ENCODE data around the gene CBR4. TPM values are rescaled to one million over a fixed set of nuclear protein-coding genes. Genes with fewer than 3 reads are reported as not detected.
"Not testable (repeated sequence)": the region's sequence is repeated elsewhere in the genome, so short reads cannot be mapped to it uniquely, and the experiment has no call there.

The CBR4 gene
- total and polyA plus RNA-seq, 2 experiments from 2014 or later = 36.9 to 38.1 TPM

DNA sequence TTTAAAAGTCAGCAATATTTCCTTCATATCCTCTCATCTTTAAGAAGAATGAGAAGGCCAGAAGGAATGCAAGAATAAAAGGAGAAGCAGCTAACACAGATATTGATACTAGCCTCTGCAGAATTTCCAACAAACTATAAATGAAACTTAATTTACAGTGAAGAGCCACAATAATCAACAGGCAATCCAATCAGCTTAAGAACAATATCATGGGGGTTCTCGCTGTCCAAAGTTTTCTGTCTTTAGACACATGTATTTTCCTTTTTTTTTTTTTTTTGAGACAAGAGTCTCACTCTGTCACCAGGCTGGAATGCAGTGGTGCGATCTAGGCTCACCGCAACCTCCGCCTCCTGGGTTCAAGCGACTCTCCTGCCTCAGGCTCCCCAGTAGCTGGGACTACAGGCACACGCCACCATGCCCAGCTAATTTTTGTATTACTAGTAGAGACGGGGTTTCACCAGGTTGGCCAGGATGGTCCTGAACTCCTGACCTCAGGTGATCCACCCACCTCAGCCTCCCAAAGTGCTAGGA is 17.0 kb downstream of the CBR4 start:
- not testable (repeated sequence) for H4K20me1 ChIP-seq (replicated peaks; ENCODE audit: insufficient read depth); H3K4me1 Mint-ChIP-seq; H3K27ac ChIP-seq (ENCODE audit: low read depth); H3K27me3 Mint-ChIP-seq (ENCODE audit: insufficient read depth, low read depth, poor library complexity); H3K36me3 ChIP-seq (ENCODE audit: insufficient read depth); H3K4me1 ChIP-seq (ENCODE audit: insufficient read depth); DNase-seq (ENCODE audit: low spot score); H3K4me3 ChIP-seq; H3K9me2 ChIP-seq (ENCODE audit: insufficient read depth); ATAC-seq; H3K79me2 ChIP-seq (replicated peaks; ENCODE audit: insufficient read depth); H3K9me3 Mint-ChIP-seq; H3F3A ChIP-seq (replicated peaks; ENCODE audit: low read depth); H3K4me3 Mint-ChIP-seq; H2AFZ ChIP-seq; H3K4me2 ChIP-seq; H3K27me3 ChIP-seq (ENCODE audit: insufficient read depth)
- Mint-ChIP-seq H3K36me3 (ENCODE audit: low read depth) (peaks cover 30% of the 10 kb centered on the region), H3K27ac (peak overlapping the region; percentile 52; the same call in 1 of the 2 replicates)

DNA sequence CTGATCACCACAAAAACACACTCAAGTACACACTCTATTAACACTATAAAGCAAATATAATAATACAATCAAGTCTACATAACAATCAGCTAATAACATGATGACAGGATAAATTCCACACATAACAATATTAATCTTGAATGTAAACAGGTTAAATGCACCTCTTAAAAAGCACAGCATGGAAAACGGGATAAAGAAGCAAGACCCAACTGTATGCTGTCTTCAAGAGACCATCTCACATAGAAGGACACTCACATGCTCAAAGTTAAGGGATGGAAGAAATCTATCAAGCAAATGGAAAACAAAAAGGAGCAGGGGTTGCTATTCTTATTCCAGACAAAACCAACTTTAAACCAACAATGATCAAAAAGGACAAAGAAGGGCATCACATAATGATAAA is 28.1 kb downstream of the CBR4 start:
- 0 out of 2 replicates have a peak, but pooled peaks cover 5% of the 10 kb centered on the region for H3K36me3 ChIP-seq (ENCODE audit: insufficient read depth)
- Mint-ChIP-seq H3K4me1 (peaks cover 9% of the 10 kb centered on the region), H3K9me3 (peaks cover 19% of the 10 kb centered on the region; the same call in 2 of the 3 replicates), H3K27ac (no peak overlapping the region), H3K4me3 (no peak overlapping the region), H3K36me3 (ENCODE audit: low read depth) (peaks cover 55% of the 10 kb centered on the region), H3K27me3 (ENCODE audit: insufficient read depth, low read depth, poor library complexity) (peaks cover 4% of the 10 kb centered on the region)
- H2AFZ ChIP-seq = no peak overlapping the region
- no peak overlapping the region for H3K27ac ChIP-seq (ENCODE audit: low read depth)
- no peaks in the 10 kb centered on the region; the same call in 1 of the 2 replicates for H4K20me1 ChIP-seq (replicated peaks; ENCODE audit: insufficient read depth)
- no peak overlapping the region for H3K4me3 ChIP-seq
- H3K4me1 ChIP-seq (ENCODE audit: insufficient read depth) = no peaks in the 10 kb centered on the region
- no peaks in the 10 kb centered on the region for H3F3A ChIP-seq (replicated peaks; ENCODE audit: low read depth)
- H3K79me2 ChIP-seq (replicated peaks; ENCODE audit: insufficient read depth) = peaks cover 20% of the 10 kb centered on the region
- no peaks in the 10 kb centered on the region; the same call in 1 of the 2 replicates for H3K9me2 ChIP-seq (ENCODE audit: insufficient read depth)
- DNase-seq (ENCODE audit: low spot score) (no peak), ATAC-seq (no peak)
- no peaks in the 10 kb centered on the region for H3K27me3 ChIP-seq (ENCODE audit: insufficient read depth)
- H3K4me2 ChIP-seq = no peak overlapping the region
- TF ChIP-seq, protein P1, sequence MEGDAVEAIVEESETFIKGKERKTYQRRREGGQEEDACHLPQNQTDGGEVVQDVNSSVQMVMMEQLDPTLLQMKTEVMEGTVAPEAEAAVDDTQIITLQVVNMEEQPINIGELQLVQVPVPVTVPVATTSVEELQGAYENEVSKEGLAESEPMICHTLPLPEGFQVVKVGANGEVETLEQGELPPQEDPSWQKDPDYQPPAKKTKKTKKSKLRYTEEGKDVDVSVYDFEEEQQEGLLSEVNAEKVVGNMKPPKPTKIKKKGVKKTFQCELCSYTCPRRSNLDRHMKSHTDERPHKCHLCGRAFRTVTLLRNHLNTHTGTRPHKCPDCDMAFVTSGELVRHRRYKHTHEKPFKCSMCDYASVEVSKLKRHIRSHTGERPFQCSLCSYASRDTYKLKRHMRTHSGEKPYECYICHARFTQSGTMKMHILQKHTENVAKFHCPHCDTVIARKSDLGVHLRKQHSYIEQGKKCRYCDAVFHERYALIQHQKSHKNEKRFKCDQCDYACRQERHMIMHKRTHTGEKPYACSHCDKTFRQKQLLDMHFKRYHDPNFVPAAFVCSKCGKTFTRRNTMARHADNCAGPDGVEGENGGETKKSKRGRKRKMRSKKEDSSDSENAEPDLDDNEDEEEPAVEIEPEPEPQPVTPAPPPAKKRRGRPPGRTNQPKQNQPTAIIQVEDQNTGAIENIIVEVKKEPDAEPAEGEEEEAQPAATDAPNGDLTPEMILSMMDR (conservative IDR thresholded peaks at IDR 0.05; ENCODE audit: low read depth in 2 of 2) = no peak
- TF ChIP-seq ZNF331 (CRISPR knock-in tag; IDR thresholded peaks at IDR 0.05; ENCODE audit: low read depth) = no peak
- no peak for TF ChIP-seq CREB1 (CRISPR knock-in tag; IDR thresholded peaks at IDR 0.05; ENCODE audit: low read depth)
- no peak for TF ChIP-seq ZNF114 (CRISPR knock-in tag; IDR thresholded peaks at IDR 0.05)
- TF ChIP-seq, protein P2, sequence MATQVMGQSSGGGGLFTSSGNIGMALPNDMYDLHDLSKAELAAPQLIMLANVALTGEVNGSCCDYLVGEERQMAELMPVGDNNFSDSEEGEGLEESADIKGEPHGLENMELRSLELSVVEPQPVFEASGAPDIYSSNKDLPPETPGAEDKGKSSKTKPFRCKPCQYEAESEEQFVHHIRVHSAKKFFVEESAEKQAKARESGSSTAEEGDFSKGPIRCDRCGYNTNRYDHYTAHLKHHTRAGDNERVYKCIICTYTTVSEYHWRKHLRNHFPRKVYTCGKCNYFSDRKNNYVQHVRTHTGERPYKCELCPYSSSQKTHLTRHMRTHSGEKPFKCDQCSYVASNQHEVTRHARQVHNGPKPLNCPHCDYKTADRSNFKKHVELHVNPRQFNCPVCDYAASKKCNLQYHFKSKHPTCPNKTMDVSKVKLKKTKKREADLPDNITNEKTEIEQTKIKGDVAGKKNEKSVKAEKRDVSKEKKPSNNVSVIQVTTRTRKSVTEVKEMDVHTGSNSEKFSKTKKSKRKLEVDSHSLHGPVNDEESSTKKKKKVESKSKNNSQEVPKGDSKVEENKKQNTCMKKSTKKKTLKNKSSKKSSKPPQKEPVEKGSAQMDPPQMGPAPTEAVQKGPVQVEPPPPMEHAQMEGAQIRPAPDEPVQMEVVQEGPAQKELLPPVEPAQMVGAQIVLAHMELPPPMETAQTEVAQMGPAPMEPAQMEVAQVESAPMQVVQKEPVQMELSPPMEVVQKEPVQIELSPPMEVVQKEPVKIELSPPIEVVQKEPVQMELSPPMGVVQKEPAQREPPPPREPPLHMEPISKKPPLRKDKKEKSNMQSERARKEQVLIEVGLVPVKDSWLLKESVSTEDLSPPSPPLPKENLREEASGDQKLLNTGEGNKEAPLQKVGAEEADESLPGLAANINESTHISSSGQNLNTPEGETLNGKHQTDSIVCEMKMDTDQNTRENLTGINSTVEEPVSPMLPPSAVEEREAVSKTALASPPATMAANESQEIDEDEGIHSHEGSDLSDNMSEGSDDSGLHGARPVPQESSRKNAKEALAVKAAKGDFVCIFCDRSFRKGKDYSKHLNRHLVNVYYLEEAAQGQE (IDR thresholded peaks at IDR 0.05; ENCODE audit: unreplicated experiment) = no peak
- no peak for TF ChIP-seq NANOG (IDR thresholded peaks at IDR 0.05; ENCODE audit: borderline replicate concordance)
- TF ChIP-seq, protein P3, sequence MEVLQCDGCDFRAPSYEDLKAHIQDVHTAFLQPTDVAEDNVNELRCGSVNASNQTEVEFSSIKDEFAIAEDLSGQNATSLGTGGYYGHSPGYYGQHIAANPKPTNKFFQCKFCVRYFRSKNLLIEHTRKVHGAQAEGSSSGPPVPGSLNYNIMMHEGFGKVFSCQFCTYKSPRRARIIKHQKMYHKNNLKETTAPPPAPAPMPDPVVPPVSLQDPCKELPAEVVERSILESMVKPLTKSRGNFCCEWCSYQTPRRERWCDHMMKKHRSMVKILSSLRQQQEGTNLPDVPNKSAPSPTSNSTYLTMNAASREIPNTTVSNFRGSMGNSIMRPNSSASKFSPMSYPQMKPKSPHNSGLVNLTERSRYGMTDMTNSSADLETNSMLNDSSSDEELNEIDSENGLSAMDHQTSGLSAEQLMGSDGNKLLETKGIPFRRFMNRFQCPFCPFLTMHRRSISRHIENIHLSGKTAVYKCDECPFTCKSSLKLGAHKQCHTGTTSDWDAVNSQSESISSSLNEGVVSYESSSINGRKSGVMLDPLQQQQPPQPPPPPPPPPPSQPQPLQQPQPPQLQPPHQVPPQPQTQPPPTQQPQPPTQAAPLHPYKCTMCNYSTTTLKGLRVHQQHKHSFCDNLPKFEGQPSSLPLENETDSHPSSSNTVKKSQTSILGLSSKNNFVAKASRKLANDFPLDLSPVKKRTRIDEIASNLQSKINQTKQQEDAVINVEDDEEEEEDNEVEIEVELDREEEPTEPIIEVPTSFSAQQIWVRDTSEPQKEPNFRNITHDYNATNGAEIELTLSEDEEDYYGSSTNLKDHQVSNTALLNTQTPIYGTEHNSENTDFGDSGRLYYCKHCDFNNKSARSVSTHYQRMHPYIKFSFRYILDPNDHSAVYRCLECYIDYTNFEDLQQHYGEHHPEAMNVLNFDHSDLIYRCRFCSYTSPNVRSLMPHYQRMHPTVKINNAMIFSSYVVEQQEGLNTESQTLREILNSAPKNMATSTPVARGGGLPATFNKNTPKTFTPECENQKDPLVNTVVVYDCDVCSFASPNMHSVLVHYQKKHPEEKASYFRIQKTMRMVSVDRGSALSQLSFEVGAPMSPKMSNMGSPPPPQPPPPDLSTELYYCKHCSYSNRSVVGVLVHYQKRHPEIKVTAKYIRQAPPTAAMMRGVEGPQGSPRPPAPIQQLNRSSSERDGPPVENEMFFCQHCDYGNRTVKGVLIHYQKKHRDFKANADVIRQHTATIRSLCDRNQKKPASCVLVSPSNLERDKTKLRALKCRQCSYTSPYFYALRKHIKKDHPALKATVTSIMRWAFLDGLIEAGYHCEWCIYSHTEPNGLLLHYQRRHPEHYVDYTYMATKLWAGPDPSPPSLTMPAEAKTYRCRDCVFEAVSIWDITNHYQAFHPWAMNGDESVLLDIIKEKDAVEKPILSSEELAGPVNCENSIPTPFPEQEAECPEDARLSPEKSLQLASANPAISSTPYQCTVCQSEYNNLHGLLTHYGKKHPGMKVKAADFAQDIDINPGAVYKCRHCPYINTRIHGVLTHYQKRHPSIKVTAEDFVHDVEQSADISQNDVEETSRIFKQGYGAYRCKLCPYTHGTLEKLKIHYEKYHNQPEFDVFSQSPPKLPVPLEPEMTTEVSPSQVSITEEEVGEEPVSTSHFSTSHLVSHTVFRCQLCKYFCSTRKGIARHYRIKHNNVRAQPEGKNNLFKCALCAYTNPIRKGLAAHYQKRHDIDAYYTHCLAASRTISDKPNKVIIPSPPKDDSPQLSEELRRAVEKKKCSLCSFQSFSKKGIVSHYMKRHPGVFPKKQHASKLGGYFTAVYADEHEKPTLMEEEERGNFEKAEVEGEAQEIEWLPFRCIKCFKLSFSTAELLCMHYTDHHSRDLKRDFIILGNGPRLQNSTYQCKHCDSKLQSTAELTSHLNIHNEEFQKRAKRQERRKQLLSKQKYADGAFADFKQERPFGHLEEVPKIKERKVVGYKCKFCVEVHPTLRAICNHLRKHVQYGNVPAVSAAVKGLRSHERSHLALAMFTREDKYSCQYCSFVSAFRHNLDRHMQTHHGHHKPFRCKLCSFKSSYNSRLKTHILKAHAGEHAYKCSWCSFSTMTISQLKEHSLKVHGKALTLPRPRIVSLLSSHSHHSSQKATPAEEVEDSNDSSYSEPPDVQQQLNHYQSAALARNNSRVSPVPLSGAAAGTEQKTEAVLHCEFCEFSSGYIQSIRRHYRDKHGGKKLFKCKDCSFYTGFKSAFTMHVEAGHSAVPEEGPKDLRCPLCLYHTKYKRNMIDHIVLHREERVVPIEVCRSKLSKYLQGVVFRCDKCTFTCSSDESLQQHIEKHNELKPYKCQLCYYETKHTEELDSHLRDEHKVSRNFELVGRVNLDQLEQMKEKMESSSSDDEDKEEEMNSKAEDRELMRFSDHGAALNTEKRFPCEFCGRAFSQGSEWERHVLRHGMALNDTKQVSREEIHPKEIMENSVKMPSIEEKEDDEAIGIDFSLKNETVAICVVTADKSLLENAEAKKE (CRISPR knock-in tag; IDR thresholded peaks at IDR 0.05) = no peak
- TF ChIP-seq EZH2 (IDR thresholded peaks at IDR 0.05; ENCODE audit: low read depth, unreplicated experiment) = no peak
- TF ChIP-seq STAT1 (IDR thresholded peaks at IDR 0.05; ENCODE audit: unreplicated experiment) = no peak
- no peak for TF ChIP-seq POLR2AphosphoS5 (IDR thresholded peaks at IDR 0.05; ENCODE audit: low read depth)
- no peak for TF ChIP-seq JUNB (IDR thresholded peaks at IDR 0.05; ENCODE audit: unreplicated experiment)

Measured in GM23338 (cell line).